BE2C (cell line): ENCODE measurements around the gene CFAP97D2.
"Not testable (repeated sequence)": the region's sequence is repeated elsewhere in the genome, so short reads cannot be mapped to it uniquely, and the experiment has no call there.

Source experiments
- DNase-seq: peaks from one replicate; pipeline ENCODE4 v3.0.0-alpha.2; 2020
- H3K27me3 ChIP-seq: fragments of 250-450 bp; sonication (Bioruptor Pico); 2 replicates; pipeline ENCODE4 v1.5.1; 2020; ENCODE audit warnings: mild to moderate bottlenecking
- H3K36me3 ChIP-seq: fragments of 250-450 bp; sonication (Bioruptor Pico); 2 replicates; pipeline ENCODE4 v1.5.1; 2020; ENCODE audit warnings: mild to moderate bottlenecking
- H3K4me1 ChIP-seq: fragments of 250-450 bp; sonication (Bioruptor Pico); 2 replicates; pipeline ENCODE4 v1.5.1; 2020
- H3K4me3 ChIP-seq: 2 replicates; pipeline ENCODE4 v1.5.1; 2011; ENCODE audit warnings: low read depth, low read length
- H3K9me3 ChIP-seq: fragments of 250-450 bp; sonication (Bioruptor Pico); 2 replicates; pipeline ENCODE4 v1.5.1; 2020
- CTCF ChIP-seq: IDR thresholded peaks from 2 replicates; pipeline ENCODE4 v1.5.1; 2012; ENCODE audit warnings: mild to moderate bottlenecking, low read depth, low read length

Gene CFAP97D2

GRCh38 chr13:114167426-114167825 is 11.6 kb upstream of the CFAP97D2 start:
- DNase-seq: no peak
- TF ChIP-seq CTCF: no peak
- Histone ChIP-seq H3K4me3 (no peak overlapping the region), H3K36me3 (no peaks in the 10 kb centered on the region), H3K4me1 (peaks cover 5% of the 10 kb centered on the region; the same call in 1 of the 2 replicates), H3K27me3 (no peaks in the 10 kb centered on the region), H3K9me3 (no peaks in the 10 kb centered on the region)

GRCh38 chr13:114167885-114168284 is 11.2 kb upstream of the CFAP97D2 start:
- no peak for TF ChIP-seq CTCF
- H3K4me1 ChIP-seq: peaks cover 5% of the 10 kb centered on the region; the same call in 1 of the 2 replicates
- H3K4me3 ChIP-seq: no peak overlapping the region
- no peaks in the 10 kb centered on the region for H3K27me3 ChIP-seq
- DNase-seq: no peak
- no peaks in the 10 kb centered on the region for H3K9me3 ChIP-seq
- H3K36me3 ChIP-seq: no peaks in the 10 kb centered on the region

- Histone ChIP-seq H3K4me1 (no peaks in the 10 kb centered on the region), H3K4me3 (no peak overlapping the region), H3K36me3 (peaks cover 3% of the 10 kb centered on the region; the same call in 1 of the 2 replicates), H3K27me3 (no peaks in the 10 kb centered on the region), H3K9me3 (no peaks in the 10 kb centered on the region)
- TF ChIP-seq CTCF: no peak
- DNase-seq: no peak
Observed at GRCh38 chr13:114173272-114173671, 5.8 kb upstream of the CFAP97D2 start.

GRCh38 chr13:114173745-114174144 is 5.3 kb upstream of the CFAP97D2 start:
- no peaks in the 10 kb centered on the region for H3K27me3 ChIP-seq
- no peaks in the 10 kb centered on the region for H3K9me3 ChIP-seq
- no peak for TF ChIP-seq CTCF
- H3K36me3 ChIP-seq: peaks cover 3% of the 10 kb centered on the region; the same call in 1 of the 2 replicates
- H3K4me1 ChIP-seq: no peaks in the 10 kb centered on the region
- DNase-seq: no peak
- H3K4me3 ChIP-seq: no peak overlapping the region

GRCh38 chr13:114174529-114174961 is 4.5 kb upstream of the CFAP97D2 start:
- no peak for DNase-seq
- Histone ChIP-seq H3K36me3 (peaks cover 3% of the 10 kb centered on the region; the same call in 1 of the 2 replicates), H3K9me3 (no peaks in the 10 kb centered on the region), H3K4me1 (no peaks in the 10 kb centered on the region), H3K4me3 (no peak overlapping the region), H3K27me3 (no peaks in the 10 kb centered on the region)
- no peak for TF ChIP-seq CTCF

- not testable (repeated sequence) for H3K9me3 ChIP-seq, H3K4me3 ChIP-seq, DNase-seq, H3K27me3 ChIP-seq, H3K4me1 ChIP-seq, H3K36me3 ChIP-seq
Observed at GRCh38 chr13:114176359-114176902, 2.6 kb upstream of the CFAP97D2 start.
